HT-29 (cell line): ENCODE results near the gene CES1. TPM values are rescaled to one million over a fixed set of nuclear protein-coding genes. Genes with fewer than 3 reads are reported as not detected.
"Not testable (repeated sequence)": the region's sequence is repeated elsewhere in the genome, so short reads cannot be mapped to it uniquely, and the experiment has no call there.

ENCODE experiments used
- DNase-seq: peaks from one replicate; pipeline ENCODE4 v3.0.0-alpha.2; 2015; ENCODE audit warnings: low spot score
- total RNA-seq: library from RNA; depleted of rRNA; stranded (reverse); fragments of >200 nt; shearing (Covaris generic); gene quantifications from 2 replicates; pipeline ENCODE4 v1.2.3, GENCODE V29; 2014; rRNA removed

Gene CES1
- not detected in 2 replicates for total RNA-seq

DNA sequence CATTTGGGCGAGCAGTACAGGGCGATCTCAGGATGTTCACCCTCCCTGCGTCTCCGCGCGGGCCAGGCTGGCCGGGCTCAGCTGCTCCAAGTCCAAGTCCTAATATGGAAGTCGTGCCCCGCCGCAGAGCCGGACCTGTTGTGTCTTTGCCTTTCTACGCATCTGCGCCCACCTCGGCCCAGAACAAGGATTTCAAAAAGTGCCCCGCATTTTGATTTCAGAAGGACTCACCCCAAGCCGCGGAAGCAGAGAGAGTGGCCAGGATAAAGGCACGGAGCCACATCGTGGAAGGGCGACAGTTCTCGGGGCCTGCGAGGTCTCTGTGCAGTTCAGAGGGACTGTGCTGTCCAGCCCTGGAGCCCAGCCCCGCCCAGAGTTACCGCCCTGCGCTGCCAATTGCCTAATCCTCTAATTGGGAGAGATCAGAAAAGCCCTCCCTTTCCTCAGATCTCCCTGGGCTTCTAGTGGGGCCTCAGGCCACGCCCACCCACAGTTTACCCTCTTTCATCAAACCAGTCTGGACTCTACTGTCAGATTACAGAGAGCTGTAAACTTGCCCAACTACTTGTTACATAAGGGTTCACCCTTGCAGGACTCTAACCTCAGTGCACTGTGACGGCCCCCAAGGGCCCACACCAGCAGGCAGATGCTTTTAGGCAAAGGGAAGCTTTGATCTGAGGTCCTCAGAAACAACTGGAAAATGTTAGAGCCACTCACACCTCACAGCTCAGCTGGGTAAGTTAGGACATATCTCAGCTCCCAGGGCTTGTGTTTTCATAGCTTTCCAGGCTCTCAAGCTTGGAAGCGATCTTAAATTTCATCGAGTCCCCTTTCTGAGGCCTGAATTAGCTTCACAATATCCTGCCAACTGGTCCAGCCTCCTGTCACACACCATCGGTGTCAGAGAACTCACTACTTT lies at the start of gene CES1:
CES1 (minus strand) TSS at position 324 of the 919 bp plus-strand sequence; CDS start at position 283, 41 bp downstream.
- no peak for DNase-seq

DNA sequence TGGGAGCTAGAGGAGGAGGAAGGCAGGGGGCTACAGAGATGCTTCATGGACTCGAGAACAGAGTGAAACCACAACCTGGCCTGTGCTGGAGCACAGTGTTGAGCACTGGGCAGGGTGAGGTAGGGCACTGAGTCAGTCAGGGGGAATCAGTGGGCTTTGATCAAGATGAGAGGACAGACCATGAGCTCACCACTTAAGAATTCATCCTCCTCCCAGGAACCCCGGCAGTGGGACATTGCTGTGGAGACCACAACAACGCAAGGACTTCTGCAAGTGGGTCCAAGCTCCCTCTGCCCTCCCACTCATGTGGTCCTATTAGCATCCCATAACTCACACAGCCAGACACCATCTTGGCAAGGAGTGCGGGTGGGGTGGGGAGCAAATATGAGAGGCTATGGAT lies 44.0 kb upstream of the CES1 start:
- no peak for DNase-seq

DNA sequence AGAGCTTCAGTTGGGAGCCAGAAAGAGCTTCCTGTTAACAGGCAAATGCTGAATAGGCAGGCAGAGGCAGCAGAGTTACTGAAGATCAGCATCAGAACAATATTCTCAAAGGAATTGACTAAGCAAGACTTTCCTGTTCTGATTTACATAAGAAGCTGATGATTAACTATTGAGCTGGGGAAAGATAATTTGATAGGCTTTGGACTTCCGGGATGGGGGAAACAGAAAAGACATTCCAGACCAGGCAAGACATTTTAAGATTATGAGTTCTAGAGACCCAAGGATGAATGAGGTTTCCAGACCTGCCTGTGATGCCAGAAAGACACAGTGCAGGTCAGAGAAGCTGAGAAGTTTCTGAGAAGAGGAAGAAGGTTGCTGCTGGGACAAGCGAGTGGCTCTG lies 42.4 kb upstream of the CES1 start, which contains the start of gene CES5A:
CES5A (minus strand) TSS at position 101 of the 400 bp plus-strand sequence. CDS start 152 bp downstream, outside the sequence.
- DNase-seq: no peak

DNA sequence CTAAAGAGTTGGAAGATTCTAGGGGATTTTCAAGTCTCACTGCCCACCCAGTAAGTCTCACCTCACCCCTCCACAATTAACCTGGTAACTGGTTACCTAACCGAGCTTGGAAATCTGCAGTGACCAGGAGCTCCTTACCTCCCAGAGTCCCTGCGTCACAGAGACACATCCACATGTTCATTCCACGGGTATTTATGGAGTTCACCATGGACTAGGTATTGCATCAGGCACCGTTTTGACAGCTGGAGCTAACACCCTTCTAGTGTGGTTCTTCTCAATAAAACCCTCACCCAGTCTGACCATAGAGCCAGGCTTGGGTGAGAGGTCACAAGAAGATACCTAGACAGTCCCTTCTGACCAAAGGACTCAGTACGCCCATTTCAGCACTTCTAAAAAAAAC lies 40.2 kb upstream of the CES1 start:
- no peak for DNase-seq

DNA sequence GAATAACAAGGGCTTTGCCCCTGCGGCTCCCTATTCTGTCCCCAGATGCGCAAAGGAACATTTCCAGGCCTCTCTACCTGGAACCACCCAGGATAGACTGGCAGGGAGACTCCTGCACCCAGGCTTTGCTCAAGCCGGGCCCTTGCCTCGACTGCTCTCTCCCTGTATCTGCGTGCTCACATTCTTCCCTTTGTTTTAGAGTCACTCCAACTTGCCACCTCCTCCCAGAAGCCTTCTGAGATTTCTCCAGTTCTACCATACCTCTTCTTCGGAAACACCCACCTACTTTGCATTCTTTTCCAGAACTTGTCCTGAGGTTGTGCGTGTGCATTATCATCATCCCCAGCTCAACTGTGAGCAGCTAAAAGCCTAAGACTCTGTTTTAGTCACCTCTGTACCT lies 39.2 kb upstream of the CES1 start:
- DNase-seq: no peak

DNA sequence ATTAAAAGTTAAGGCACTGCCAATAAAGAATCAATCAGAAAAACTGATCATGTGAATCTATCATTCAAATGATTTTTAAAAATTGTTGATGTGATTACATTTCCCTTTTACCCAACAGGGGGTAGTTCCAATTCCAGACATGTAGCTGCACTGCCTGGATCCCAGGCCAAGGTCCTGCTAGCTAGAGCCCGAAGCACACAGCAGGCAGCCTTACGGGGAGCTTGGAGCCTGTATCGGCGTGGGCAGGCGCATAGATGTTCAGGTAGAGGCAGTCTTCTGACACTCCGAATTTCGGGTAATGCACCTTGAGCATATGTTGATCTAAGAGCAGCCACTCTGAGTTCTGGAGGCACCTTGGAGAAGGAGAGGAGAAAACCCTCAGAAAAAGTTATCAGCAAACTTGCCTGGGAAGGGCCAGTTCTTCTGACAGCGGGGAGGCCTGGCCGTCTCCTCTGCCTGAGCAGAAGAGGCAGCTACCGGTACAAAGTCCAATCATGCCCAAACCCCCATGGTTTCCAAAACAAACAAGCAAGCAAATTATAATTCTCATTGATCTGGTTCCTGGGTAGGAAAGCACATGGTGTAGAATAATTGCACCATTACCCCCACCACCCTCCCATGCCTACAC lies 38.6 kb upstream of the CES1 start:
- DNase-seq: no peak

DNA sequence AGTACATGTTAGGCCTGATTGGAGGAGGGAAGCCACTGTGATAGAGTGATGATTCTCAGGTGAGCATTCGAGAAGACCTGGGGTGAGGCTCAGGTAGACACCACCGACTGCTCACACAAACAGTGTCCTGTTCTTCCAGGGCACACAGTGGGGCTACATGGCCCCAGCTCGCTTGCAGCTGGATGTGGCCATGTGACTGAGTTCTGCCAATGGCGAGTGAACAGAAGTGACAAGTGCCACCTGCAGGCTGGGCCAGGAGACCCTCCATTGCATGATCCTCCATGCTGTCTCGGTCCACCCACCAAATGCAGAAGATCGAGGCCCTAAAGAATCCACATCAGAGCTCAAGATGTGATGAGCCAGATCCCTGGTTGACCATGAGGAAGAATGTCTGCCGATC lies 36.1 kb upstream of the CES1 start:
- DNase-seq: no peak

DNA sequence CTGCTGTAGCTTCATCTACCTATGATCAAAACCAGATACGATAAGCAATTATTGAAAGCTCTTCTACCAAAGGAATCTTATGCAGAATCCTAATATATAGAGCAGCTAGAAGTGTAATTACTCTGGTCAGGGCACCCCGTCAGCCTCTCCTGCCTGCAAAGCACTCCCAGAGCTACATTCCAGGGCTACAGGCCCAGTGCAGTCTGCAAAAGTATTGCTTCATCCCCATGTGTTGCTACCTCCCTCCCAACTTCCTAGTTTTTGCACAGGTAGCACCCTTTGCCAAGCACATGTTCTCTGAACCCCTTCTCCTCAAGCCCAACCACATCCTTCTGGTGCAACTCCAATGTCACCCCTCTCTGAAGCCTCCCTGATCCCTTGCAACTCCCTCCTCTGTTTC lies 35.2 kb upstream of the CES1 start:
- no peak for DNase-seq

DNA sequence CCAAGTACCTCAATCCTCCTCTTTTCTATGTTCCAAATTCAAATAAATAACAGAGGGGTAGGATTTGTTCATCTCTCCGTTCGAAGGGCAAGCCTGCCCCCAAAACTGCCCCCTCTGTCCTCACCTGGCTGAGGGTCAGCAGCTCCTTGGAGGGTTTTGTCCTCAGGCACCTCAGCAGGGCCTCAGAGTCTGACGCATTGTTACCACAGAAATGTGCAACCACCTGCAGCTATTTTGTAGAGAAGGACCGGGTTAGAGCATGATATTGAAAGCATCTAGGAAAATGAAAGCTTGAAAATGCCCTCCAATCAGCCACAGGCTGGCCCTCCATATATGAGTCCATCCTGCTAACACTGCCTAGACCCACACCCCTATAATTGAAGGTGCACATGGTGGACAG lies 28.4 kb upstream of the CES1 start:
- DNase-seq: no peak

DNA sequence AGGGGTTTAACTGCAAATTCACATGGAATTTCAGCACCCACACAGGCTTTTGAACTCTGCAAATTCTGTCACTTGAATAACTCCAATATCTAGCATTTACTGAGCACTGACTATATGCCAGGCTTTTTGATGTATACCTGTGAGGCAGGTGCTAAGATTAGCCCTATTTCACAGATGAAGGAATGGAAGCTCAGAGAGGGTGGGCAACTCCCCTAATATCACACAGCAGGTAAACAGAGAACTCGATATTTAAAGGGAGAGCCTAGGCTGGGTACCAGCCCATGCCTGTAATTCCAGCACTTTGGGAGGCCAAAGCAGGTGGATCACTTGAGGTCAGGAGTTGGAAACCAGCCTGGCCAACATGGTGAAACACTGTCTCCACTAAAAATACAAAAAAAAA lies 24.8 kb upstream of the CES1 start:
- DNase-seq: not testable (repeated sequence)

DNA sequence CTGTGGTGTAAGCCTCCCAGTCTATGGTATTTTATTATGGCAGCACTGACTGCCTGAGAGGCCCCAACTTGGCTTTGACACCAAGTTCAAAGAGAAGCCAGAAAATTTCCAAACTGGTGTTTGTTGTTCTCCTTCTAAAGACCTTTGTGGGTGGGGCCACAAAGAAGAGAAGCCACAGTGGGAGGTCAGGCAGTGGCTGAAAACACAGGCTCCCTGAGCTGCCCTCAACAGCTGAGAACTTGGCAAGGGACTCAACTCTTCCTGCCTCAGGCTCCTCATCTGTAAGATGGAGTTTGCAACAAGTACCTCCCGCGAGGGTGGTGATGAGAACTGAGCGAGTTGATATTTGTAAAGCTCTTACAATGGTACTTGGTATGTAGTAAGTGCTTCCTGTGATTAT lies 24.1 kb upstream of the CES1 start:
- DNase-seq: no peak

DNA sequence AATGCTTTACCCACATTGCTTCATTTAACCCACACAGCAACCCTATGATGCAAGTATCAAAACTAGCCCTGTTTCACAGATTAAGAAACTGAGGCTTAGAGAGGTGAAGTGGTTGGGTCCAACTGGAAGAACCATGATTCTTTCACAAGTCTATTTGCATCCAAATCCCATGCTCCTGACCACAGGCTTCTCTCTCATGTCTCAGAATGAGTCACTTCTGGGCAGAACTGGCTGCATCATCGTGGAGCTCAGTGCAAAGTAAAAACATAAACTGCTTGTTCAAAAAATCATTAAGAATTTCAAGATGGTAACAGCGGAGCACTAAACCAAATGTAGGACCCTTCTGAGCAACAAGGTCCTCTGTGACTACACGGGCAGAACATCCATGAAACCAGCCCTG lies 20.2 kb upstream of the CES1 start:
- no peak for DNase-seq

DNA sequence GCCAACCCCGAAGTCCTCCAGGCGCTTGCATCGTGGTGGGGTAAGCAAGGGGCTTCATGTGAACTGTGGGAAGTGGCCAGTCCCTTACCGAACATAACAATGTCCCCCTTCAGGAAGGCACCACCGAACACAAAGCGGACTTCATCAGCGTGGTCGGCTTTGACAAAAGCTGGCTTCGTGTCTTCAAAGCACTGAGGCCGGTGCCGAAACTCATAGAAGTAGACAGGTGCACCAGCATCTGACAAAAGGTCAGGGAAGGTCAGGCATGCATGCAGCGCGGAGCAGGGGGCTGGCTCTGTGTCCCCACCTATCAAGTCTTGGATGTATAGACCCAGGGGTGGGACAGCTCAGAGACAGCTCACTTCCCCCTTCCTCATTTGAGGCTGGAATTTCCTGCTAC lies 16.6 kb upstream of the CES1 start:
- DNase-seq: no peak

DNA sequence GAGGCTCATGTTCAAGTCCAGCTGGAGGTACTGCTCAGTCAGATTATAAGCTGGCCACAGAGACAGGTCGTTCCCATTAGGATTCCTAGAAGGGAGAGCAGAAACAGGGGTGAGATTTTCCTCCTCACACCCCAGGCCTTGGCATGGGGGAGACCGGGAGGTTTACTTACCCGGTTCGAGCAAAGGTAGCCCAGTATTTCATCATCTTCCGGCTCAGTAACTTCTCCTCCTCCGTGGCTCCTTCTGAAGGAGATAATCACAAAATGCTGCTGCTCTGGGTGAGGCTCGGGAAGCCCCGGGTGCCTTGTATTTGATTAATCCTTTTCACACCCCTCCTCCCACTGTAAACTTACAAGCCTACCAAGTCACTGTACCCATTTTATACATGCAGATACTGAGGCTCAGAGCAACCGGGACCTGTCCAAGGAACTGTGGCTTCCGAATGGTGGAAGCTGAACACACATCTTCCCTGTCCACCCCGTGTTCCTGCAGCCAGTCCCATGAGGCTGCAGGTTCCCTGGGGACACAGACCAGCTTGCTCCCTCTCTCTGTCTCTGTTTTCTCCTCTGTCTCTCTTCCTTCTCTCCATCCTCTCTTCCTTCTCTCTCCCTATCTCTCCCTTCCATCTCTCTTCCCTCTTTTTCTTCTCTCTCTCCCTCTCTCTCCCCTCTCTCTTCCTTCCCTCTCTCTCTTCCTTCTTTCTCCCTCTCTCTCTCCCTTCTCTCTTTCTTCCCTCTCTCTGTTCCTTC lies 13.9 kb upstream of the CES1 start:
- DNase-seq: no peak

DNA sequence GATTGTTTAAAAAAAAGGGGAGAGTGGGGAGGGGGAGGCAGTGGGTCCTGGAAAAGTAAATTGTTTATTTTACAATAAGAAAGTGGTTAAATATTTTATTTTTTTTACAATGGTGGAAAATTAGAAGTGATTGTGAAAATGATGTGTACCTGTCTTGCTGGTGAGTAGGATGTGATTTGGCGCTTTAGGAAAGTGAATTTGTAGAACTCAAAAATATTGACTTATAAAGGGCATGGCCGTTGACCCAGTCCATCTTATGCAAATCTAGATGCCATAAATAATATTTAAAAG lies 10.2 kb upstream of the CES1 start:
- DNase-seq: no peak

DNA sequence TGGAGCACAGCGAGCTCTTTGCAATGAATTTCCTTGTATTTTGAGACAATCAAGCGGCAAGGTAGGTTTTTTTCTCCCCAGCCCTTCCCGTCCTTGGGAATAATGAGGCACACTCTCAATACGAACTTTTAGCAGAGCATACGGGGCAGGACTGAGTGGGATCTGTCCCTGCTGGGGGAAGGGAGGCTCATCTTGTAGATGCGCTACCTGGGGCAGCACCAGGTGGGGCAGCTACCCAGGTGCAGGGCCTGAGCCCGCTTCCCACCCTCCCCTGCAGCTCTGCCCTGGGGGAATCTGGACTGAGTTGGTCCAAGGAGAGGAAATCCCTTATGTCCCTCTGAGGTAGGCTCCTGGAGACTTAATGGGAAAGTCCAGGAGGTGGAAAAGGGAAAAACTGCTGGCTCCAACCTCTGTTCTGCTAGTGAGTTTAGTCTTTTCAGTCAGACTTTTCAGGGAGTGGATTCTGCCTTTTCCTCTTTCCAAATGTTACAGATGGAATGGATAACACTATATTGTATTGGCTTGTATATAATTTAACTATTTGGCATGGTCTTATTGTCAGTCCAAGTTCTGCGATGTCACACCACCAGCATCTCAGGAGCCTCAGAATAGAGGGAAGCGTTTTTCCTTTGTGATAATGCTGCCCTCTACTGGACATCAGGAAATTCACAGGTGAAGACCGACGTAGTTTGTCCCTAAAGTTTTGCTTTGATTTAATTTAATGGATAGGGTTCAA lies 9.6 kb upstream of the CES1 start:
- DNase-seq: peak; percentile 58

DNA sequence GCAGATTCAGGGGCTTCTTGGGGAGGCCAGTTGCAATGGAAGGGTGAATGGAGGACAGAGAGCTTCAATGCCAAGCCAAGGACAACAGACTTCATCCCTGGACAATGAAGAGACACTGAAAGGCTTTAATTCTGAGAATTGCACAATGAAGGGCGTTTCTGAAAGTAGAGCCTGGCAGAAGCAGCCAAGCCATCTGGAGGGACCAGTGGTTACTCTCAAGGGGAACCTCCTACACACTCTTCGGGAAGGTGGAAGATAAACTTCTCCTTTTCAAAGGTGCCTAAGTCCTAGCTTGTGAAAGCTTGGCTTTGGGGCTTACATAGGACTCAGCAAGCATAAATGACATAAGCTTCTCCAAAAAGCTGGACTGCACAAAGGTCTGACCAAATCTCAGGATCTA lies 6.2 kb upstream of the CES1 start:
- no peak for DNase-seq

DNA sequence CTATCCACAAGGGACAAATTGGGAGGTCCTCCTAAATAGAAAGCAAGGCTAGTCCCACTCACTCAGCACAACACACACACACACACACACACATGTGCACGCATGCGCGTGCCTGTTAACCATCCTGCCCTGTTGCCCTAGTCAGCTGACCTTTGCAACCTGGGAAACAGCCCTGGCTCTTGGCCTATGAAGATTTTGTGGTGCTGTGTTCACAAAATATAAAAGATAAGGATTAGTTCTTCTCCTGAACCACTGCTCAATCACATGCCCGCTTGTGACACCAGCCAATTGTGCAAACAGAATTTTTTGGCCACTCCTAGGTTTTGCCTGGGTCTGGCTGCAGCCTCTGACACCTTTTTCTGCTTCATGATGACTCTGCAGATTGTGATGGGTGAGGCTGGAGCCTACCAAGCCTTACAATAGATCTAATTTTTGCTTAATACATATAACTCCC lies 3.3 kb upstream of the CES1 start:
- no peak for DNase-seq

DNA sequence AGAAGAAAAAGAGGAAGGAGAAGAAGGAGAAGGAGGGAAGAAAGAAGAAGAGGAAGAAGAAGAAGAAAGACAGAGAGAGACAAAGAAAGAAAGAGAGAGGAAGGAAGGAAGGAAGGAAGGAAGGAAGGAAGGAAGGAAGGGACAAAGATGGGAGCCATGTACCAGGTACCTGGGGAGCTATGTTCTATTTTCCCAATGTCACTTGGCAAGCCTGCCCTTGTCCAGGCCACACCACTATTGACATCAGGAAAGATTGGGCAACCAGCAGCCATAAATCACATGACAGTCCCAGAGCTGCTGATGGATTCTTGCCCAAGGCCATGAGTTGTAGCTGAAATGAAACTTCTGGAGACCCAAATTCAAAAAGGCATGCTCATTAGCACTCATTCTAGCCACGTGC lies 2.7 kb upstream of the CES1 start:
- DNase-seq: no peak

DNA sequence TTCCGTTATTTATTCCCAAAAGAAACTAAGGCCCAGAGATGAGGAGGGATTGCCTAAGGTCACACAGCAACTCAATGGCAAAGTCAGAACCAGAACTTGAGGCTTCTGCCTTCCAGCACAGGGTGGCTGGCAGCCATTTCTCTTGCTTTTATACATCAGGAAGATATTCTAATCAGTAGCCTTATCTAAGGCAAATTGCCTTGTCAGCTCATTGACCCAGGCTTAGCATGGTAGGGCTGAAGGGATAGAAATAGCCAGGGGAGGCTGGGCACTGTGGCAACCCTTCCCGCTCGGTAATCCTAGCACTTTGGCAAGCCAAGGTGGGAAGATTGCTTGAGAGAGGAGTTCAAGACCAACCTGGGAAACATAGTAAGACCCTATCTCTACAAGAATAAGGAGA lies 2.3 kb upstream of the CES1 start:
- not testable (repeated sequence) for DNase-seq

DNA sequence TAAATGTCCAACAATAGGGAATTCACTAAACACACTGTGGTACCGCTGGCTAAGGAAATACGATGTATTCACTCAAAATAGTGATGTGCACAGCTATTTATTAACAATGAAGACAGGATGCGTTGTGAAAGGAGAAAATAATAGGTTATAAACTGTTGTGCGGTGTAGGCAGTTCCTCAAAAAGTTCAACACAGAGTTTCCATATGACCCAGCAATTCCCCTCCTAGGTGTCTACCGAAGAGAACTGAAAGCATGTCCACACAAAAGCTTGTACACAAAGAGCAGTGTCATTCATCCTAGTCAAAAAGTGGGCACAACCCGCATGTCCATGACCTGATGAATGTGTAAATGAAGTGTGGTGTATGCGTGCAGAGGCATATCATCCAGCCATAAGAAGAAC lies 1.2 kb upstream of the CES1 start:
- no peak for DNase-seq

DNA sequence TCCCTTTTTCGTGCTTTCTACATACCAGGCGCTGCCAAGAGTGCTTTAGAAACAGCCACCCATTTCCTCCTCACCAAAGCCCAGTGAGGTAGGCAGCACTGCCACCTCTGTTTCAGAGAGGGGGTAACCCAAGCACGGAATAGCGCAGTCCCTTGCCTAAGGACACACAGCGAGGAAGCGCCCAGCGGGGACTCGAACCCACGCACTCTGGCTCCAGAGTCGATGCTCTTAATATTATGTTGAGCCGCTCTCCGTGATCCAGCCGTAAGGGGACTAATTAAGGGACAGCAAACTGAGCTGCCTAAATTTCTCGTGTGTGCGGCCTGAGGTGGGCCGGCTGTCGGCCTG lies 497 bp downstream of the CES1 start:
- no peak for DNase-seq
